Activated CD4-positive, CD25-positive, alpha-beta regulatory T cell treated with anti-CD3 and anti-CD28 coated beads, Interleukin-2, amount 50 U/mL, for 72 hours (primary cell): ENCODE results near the gene ZNF646.

Source experiments
- DNase-seq: peaks from one replicate; pipeline ENCODE4 v3.0.0; 2021

Gene ZNF646

GRCh38 chr16:31063843-31064611, 10.2 kb upstream of the ZNF646 start:
- DNase-seq: no peak

GRCh38 chr16:31064882-31065461, 9.2 kb upstream of the ZNF646 start:
- no peak for DNase-seq

- no peak for DNase-seq
Measured at GRCh38 chr16:31067342-31067741, 6.9 kb upstream of the ZNF646 start.

GRCh38 chr16:31071861-31072260, 2.4 kb upstream of the ZNF646 start:
- DNase-seq: no peak

- DNase-seq: no peak
Measured at GRCh38 chr16:31072540-31073141, 1.6 kb upstream of the ZNF646 start.

- peak; percentile 80 for DNase-seq
Measured at GRCh38 chr16:31073142-31073969, 866 bp upstream of the ZNF646 start.

GRCh38 chr16:31074814-31075183, 577 bp downstream of the ZNF646 start:
- no peak for DNase-seq

- DNase-seq: no peak
Measured at GRCh38 chr16:31076319-31076718, 2.1 kb downstream of the ZNF646 start.

GRCh38 chr16:31077024-31077423, 2.8 kb downstream of the ZNF646 start:
- no peak for DNase-seq

- DNase-seq: no peak
Measured at GRCh38 chr16:31077592-31078396, 3.6 kb downstream of the ZNF646 start.

- DNase-seq: no peak
Measured at GRCh38 chr16:31078597-31079341, 4.5 kb downstream of the ZNF646 start.

- DNase-seq: no peak
Measured at GRCh38 chr16:31079342-31079944, 5.2 kb downstream of the ZNF646 start.

GRCh38 chr16:31080035-31080629, 5.9 kb downstream of the ZNF646 start:
- no peak for DNase-seq

GRCh38 chr16:31080756-31081419, 6.7 kb downstream of the ZNF646 start:
- DNase-seq: no peak

- DNase-seq: no peak
Measured at GRCh38 chr16:31081428-31082351, 7.5 kb downstream of the ZNF646 start.

GRCh38 chr16:31082368-31083045, 8.3 kb downstream of the ZNF646 start:
- DNase-seq: no peak

- no peak for DNase-seq
Measured at GRCh38 chr16:31083081-31083480, 8.9 kb downstream of the ZNF646 start.

GRCh38 chr16:31083556-31083955, 9.3 kb downstream of the ZNF646 start:
- DNase-seq: no peak

GRCh38 chr16:31083981-31084380, 9.8 kb downstream of the ZNF646 start:
- DNase-seq: no peak
